ENCODE measurements around the gene FLRT3.

FLRT3 gene

DNA sequence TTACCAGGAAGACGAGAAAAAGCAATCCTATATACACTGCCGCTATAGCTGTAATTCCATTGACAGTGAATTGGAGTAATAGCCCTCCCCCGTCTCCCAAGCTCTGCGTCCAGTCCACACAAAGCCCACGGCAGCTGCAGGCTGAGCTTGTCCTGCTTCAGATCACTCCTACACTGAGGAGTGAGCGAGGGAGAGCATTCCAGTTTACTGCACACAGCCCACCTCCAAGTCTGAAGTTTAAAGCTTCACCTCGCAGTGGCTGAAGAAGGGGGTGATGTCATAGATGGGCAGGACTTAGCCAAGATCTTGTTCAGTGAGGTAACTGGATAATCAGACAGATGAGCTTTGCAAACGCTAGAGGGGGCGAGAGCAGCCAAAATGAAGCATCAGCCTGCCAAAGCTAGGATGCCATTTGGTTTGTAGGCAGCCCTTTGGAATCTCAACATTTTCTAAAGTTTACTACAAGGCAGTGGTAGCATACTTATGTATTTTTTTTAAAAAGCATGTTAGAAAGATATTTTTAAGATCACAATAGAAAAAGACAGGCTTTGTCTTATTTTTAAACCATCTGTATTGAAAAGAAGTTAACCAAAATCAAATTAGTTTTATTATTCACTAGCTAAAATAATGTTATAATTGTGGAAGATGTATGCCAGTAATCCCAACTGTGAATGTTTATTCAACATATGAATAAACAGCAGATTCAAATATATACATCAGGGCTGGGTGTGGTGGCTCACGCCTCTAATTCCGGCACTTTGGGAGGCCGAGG, at the start of gene FLRT3:
Gene FLRT3, minus strand, starts transcription at position 213 of the 772 bp plus-strand sequence. CDS start 10,106 bp downstream, outside the sequence.
- Mint-ChIP-seq H3K4me1 (peaks cover 24% of the 10 kb centered on the region), H3K27ac (peak within 1 kb of the TSS; percentile 93 to 96 (median 95)), H3K36me3 (ENCODE audit: low read depth) (peaks cover 7% of the 10 kb centered on the region), H3K9me3 (no peaks in the 10 kb centered on the region), H3K27me3 (ENCODE audit: low read depth) (no peaks in the 10 kb centered on the region), H3K4me3 (peak within 1 kb of the TSS; percentile 88 to 95 (median 90))
- TF ChIP-seq, protein P1, sequence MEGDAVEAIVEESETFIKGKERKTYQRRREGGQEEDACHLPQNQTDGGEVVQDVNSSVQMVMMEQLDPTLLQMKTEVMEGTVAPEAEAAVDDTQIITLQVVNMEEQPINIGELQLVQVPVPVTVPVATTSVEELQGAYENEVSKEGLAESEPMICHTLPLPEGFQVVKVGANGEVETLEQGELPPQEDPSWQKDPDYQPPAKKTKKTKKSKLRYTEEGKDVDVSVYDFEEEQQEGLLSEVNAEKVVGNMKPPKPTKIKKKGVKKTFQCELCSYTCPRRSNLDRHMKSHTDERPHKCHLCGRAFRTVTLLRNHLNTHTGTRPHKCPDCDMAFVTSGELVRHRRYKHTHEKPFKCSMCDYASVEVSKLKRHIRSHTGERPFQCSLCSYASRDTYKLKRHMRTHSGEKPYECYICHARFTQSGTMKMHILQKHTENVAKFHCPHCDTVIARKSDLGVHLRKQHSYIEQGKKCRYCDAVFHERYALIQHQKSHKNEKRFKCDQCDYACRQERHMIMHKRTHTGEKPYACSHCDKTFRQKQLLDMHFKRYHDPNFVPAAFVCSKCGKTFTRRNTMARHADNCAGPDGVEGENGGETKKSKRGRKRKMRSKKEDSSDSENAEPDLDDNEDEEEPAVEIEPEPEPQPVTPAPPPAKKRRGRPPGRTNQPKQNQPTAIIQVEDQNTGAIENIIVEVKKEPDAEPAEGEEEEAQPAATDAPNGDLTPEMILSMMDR (IDR thresholded peaks at IDR 0.05; ENCODE audit: unreplicated experiment in 3 of 3) = peak; percentile 80 to 88 (median 81)

DNA sequence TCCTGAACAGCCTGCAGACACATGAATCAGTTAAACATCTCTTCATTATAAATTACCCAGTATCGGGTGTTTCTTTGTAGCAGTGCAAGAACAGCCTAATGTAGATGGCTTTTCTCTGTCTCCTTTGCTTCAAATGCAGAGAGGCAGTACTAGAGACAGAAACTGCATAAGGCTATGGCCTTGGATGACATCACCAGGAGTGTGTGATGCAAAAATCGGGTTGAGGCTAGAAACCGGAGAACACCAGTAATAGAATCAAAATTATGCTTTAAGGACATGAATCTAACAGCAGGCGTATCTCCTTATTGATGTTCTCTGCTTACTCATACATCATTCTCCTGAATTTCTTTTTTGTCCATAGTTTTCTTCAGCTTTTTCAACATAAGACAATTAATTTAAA, 49.3 kb upstream of the FLRT3 start:
- peaks cover 9% of the 10 kb centered on the region for H3K4me1 Mint-ChIP-seq
- no peak overlapping the region for H3K4me3 Mint-ChIP-seq
- H3K27ac Mint-ChIP-seq = no peak overlapping the region
- H3K27me3 Mint-ChIP-seq (ENCODE audit: low read depth) = no peaks in the 10 kb centered on the region
- H3K9me3 Mint-ChIP-seq = peaks cover 19% of the 10 kb centered on the region
- TF ChIP-seq, protein P1 (IDR thresholded peaks at IDR 0.05; ENCODE audit: unreplicated experiment in 3 of 3) = no peak
- no peaks in the 10 kb centered on the region for H3K36me3 Mint-ChIP-seq (ENCODE audit: low read depth)

DNA sequence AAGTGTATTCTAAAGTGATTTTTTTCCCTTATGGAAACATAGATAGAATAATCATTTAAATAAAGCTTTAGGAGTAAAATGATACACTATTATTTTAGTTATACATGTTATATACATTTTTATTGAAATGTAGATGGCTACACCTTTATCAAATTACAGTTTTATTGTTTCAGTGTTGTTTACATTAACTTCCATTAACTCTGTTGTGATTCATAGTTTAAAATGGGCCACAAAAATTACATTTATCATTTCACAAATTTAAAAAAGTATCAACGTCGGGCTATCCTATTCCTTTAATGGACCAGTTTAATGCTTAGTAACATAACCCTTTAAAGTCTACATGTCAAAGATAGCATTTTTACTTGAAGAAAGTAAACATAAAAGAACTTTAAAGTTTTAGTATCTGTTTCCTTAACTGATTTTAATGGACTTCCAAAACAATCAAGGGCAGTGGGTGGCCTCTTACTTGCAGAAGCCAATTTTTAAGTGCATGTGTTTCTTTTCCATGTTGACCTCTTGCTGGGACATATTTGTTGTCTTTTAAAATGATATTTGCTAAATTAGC, 47.8 kb upstream of the FLRT3 start:
- Mint-ChIP-seq H3K27me3 (ENCODE audit: low read depth) (no peaks in the 10 kb centered on the region), H3K36me3 (ENCODE audit: low read depth) (no peaks in the 10 kb centered on the region), H3K4me3 (no peak overlapping the region), H3K27ac (no peak overlapping the region), H3K9me3 (peaks cover 23% of the 10 kb centered on the region), H3K4me1 (peaks cover 9% of the 10 kb centered on the region)
- TF ChIP-seq, protein P1 (IDR thresholded peaks at IDR 0.05; ENCODE audit: unreplicated experiment in 3 of 3) = no peak

DNA sequence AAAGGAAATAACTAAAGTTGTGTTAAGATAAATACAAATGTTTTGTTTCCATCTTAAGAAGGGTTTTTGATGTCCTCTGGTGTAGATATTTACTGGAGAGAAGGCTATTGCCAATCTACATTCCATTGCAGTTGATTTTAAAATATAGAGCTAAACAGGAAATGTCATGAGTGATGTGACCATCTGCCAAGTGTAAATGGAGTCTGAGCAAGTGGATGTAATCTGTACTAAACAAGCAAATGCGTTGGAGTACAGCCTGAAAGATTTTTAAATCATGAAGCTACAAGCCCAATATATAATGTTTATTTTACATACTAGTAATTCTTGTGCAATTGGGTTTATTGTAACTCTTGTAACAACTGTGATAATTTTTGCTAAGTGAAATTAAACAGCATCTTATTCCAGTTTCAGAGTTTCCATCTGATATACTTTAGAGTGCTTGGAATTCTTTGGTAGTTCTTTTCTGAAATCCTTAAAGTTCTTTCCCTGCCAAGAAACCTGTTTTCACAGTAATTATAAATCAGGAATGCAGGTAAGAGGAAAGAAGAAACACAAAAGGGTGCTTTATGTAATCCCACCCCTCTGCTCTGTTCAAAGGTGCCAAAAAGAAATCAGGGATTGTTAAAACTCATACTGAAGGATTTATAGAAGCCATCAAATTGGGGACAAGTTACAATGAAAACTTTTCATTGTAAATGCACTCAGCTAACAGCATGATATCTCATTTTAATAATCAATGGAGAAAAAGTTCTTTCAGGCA, 47.2 kb upstream of the FLRT3 start:
- peaks cover 22% of the 10 kb centered on the region for H3K9me3 Mint-ChIP-seq
- H3K4me1 Mint-ChIP-seq = peaks cover 9% of the 10 kb centered on the region
- TF ChIP-seq, protein P1 (IDR thresholded peaks at IDR 0.05; ENCODE audit: unreplicated experiment in 3 of 3) = no peak
- no peaks in the 10 kb centered on the region for H3K36me3 Mint-ChIP-seq (ENCODE audit: low read depth)
- H3K27ac Mint-ChIP-seq = peak overlapping the region in 2 of 3 experiments; percentile 12 to 33
- H3K4me3 Mint-ChIP-seq = no peak overlapping the region
- H3K27me3 Mint-ChIP-seq (ENCODE audit: low read depth) = no peaks in the 10 kb centered on the region

DNA sequence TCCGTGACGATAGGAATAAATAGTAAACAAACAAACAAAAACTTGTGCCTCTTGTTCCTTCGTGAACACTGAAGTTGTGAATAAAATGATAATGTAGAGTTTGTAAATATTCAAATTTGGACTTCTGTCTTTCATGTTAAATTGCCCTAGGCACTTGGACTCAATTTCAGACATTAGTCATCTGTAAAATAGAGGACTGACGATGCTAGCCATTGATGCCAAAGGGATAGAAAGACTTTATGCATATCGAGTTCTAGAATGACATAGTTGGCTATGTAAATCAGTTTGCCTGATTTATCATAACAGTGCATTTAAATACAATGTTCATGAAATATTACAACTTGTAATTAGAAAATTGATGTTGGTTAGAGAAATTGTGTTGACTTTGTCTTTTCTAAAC, 45.9 kb upstream of the FLRT3 start:
- peaks cover 15% of the 10 kb centered on the region for H3K4me1 Mint-ChIP-seq
- H3K27ac Mint-ChIP-seq = no peak overlapping the region

More for the DNA sequence above, 45.9 kb upstream of the FLRT3 start:
- no peaks in the 10 kb centered on the region for H3K36me3 Mint-ChIP-seq (ENCODE audit: low read depth)
- TF ChIP-seq, protein P1 (IDR thresholded peaks at IDR 0.05; ENCODE audit: unreplicated experiment in 3 of 3) = no peak
- H3K4me3 Mint-ChIP-seq = no peak overlapping the region
- no peaks in the 10 kb centered on the region for H3K27me3 Mint-ChIP-seq (ENCODE audit: low read depth)
- H3K9me3 Mint-ChIP-seq = peaks cover 15% of the 10 kb centered on the region

Data from nephron (organoid).